Measurements from ENCODE around the gene ZNF746. TPM values are rescaled to one million over a fixed set of nuclear protein-coding genes. Genes with fewer than 3 reads are reported as not detected.

The ZNF746 gene
- total and polyA plus RNA-seq, 2 of the 13 experiments (the other 11 are each of a cell fraction or from before 2014, with no cell fraction given) = 3.8 to 8.1 TPM

DNA sequence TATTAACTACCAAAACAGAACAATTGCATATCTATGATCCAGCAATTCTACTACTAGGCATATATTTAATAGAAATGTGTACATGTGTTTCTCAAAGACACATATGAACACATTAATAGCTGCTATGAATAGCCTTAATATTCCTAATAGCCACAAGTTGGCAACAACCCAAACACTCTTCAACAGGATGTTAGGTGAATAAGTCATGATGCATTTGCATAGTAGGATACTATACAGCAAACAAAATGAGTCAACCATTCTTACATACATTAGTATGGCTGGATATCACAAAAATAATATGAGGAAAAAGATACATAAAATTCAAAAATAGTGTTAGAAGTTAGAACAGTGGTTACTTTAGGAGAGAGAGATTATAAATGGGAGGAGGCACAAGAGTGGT lies 26.8 kb upstream of the ZNF746 start (continued):
- TF ChIP-seq, protein P1, sequence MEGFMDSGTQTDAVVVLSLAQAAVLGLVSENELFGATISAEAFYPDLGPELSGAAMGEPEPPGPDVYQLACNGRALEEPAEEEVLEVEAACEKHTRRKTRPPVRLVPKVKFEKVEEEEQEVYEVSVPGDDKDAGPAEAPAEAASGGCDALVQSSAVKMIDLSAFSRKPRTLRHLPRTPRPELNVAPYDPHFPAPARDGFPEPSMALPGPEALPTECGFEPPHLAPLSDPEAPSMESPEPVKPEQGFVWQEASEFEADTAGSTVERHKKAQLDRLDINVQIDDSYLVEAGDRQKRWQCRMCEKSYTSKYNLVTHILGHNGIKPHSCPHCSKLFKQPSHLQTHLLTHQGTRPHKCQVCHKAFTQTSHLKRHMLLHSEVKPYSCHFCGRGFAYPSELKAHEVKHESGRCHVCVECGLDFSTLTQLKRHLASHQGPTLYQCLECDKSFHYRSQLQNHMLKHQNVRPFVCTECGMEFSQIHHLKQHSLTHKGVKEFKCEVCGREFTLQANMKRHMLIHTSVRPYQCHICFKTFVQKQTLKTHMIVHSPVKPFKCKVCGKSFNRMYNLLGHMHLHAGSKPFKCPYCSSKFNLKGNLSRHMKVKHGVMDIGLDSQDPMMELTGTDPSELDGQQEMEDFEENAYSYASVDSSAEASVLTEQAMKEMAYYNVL (CRISPR knock-in tag; IDR thresholded peaks at IDR 0.05; ENCODE audit: borderline replicate concordance) = no peak
- TF ChIP-seq KDM5B (CRISPR knock-in tag; IDR thresholded peaks at IDR 0.05; ENCODE audit: borderline replicate concordance) (no peak), ZNF382 (CRISPR knock-in tag; IDR thresholded peaks at IDR 0.05; ENCODE audit: borderline replicate concordance) (no peak), ZKSCAN8 (CRISPR knock-in tag; IDR thresholded peaks at IDR 0.05; ENCODE audit: borderline replicate concordance) (no peak), E2F1 (CRISPR knock-in tag; IDR thresholded peaks at IDR 0.05) (no peak), ZNF24 (IDR thresholded peaks at IDR 0.05) (no peak), SMAD9 (CRISPR knock-in tag; IDR thresholded peaks at IDR 0.05) (no peak), ZC3H13 (CRISPR knock-in tag; IDR thresholded peaks at IDR 0.05) (no peak), CBX1 (IDR thresholded peaks at IDR 0.05; ENCODE audit: low read depth) (no peak)

GRCh38 chr7:149510248-149510647 lies 12.6 kb upstream of the ZNF746 start:
- FAIRE-seq (no peak), ATAC-seq (no peak), DNase-seq (ENCODE audit: low spot score) (no peak)
- Histone ChIP-seq H3K4me1 (ENCODE audit: insufficient read depth, low read length) (no peaks in the 10 kb centered on the region), H4K20me1 (ENCODE audit: insufficient read depth, low read length) (no peaks in the 10 kb centered on the region), H3K36me3 (replicated peaks in 1 of 2; ENCODE audit: control insufficient read depth in 1 of 2, insufficient read depth in 2 of 2, low read length in 2 of 2) (no peaks in the 10 kb centered on the region), H3K9ac (ENCODE audit: insufficient read depth, low read depth, low read length) (no peak overlapping the region), H3K27me3 (ENCODE audit: control insufficient read depth in 1 of 2, insufficient read depth in 2 of 2, low read length in 2 of 2) (no peaks in the 10 kb centered on the region; a peak in 1 of 5 replicates), H3K4me3 (replicated peaks in 1 of 3; ENCODE audit: insufficient read depth in 1 of 3, low read depth in 2 of 3, low read length in 3 of 3) (no peak overlapping the region), H3K27ac (ENCODE audit: extremely low read length, insufficient read depth, low read length) (no peak overlapping the region), H3K9me3 (ENCODE audit: low read length) (peaks cover 23% of the 10 kb centered on the region), H3K4me2 (ENCODE audit: low read depth, low read length) (no peak overlapping the region), H2AFZ (ENCODE audit: low read length) (no peak overlapping the region), H3K79me2 (ENCODE audit: insufficient read depth, low read length) (no peaks in the 10 kb centered on the region)
- intact Hi-C loops (cut with micrococcal nuclease; ENCODE audit: unreplicated experiment) (no loop called here), in situ Hi-C loops (cut with HindIII; ENCODE audit: extremely low pct_ligation_motif_present, low pct_unique_long_range_greater_than_20kb) (no loop called here)
- TF ChIP-seq, protein P2, sequence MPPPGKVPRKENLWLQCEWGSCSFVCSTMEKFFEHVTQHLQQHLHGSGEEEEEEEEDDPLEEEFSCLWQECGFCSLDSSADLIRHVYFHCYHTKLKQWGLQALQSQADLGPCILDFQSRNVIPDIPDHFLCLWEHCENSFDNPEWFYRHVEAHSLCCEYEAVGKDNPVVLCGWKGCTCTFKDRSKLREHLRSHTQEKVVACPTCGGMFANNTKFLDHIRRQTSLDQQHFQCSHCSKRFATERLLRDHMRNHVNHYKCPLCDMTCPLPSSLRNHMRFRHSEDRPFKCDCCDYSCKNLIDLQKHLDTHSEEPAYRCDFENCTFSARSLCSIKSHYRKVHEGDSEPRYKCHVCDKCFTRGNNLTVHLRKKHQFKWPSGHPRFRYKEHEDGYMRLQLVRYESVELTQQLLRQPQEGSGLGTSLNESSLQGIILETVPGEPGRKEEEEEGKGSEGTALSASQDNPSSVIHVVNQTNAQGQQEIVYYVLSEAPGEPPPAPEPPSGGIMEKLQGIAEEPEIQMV (CRISPR knock-in tag; IDR thresholded peaks at IDR 0.05; ENCODE audit: low read depth) = no peak
- TF ChIP-seq ZNF30 (CRISPR knock-in tag; IDR thresholded peaks at IDR 0.05) (no peak), ZNF776 (CRISPR knock-in tag; IDR thresholded peaks at IDR 0.05) (no peak), ZNF549 (CRISPR knock-in tag; IDR thresholded peaks at IDR 0.05) (no peak), ZNF282 (IDR thresholded peaks at IDR 0.05; ENCODE audit: partially characterized antibody) (no peak)
- TF ChIP-seq, protein P3, sequence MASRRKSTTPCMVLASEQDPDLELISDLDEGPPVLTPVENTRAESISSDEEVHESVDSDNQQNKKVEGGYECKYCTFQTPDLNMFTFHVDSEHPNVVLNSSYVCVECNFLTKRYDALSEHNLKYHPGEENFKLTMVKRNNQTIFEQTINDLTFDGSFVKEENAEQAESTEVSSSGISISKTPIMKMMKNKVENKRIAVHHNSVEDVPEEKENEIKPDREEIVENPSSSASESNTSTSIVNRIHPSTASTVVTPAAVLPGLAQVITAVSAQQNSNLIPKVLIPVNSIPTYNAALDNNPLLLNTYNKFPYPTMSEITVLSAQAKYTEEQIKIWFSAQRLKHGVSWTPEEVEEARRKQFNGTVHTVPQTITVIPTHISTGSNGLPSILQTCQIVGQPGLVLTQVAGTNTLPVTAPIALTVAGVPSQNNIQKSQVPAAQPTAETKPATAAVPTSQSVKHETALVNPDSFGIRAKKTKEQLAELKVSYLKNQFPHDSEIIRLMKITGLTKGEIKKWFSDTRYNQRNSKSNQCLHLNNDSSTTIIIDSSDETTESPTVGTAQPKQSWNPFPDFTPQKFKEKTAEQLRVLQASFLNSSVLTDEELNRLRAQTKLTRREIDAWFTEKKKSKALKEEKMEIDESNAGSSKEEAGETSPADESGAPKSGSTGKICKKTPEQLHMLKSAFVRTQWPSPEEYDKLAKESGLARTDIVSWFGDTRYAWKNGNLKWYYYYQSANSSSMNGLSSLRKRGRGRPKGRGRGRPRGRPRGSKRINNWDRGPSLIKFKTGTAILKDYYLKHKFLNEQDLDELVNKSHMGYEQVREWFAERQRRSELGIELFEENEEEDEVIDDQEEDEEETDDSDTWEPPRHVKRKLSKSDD (CRISPR knock-in tag; IDR thresholded peaks at IDR 0.05; ENCODE audit: low read depth) = no peak
- BruUV-seq (replicated peaks) = no TSS peak
- CTCF ChIA-PET (ENCODE audit: low intra/inter-chr PET ratio, low total read pairs) = no interaction called here
- POLR2A ChIA-PET = no interaction called here
